Measurements from ENCODE around the gene TRIM40.

DNA sequence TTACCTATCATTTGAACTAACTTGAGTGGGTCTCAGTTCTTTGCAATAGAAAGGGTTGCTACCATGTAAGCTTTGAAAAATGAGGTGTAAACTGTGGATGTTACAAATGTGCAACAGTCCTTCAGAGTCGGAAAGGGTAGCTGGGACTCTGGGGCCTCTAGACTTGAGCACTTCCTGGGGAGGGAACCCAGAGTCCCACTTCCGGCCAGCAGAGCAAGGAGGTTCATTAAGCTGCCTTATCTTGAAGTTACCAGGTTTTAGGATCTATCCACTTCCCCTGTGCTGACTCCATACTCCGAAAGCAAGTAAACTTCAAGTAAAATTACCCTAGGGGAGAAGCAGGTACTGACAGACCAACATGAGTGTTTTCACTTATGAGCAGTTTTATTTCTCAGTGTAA, 15.6 kb downstream of the TRIM40 start:
- TF ChIP-seq, protein P1, sequence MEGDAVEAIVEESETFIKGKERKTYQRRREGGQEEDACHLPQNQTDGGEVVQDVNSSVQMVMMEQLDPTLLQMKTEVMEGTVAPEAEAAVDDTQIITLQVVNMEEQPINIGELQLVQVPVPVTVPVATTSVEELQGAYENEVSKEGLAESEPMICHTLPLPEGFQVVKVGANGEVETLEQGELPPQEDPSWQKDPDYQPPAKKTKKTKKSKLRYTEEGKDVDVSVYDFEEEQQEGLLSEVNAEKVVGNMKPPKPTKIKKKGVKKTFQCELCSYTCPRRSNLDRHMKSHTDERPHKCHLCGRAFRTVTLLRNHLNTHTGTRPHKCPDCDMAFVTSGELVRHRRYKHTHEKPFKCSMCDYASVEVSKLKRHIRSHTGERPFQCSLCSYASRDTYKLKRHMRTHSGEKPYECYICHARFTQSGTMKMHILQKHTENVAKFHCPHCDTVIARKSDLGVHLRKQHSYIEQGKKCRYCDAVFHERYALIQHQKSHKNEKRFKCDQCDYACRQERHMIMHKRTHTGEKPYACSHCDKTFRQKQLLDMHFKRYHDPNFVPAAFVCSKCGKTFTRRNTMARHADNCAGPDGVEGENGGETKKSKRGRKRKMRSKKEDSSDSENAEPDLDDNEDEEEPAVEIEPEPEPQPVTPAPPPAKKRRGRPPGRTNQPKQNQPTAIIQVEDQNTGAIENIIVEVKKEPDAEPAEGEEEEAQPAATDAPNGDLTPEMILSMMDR (conservative IDR thresholded peaks at IDR 0.05; ENCODE audit: low read depth in 2 of 2): no peak
- TF ChIP-seq EZH2phosphoT487 (IDR thresholded peaks at IDR 0.05; ENCODE audit: unreplicated experiment): no peak
- no peak for TF ChIP-seq NANOG (IDR thresholded peaks at IDR 0.05; ENCODE audit: borderline replicate concordance)
